Esophagus squamous epithelium (tissue), 5 donors: Measurements from ENCODE around the gene CEP112. TPM values are rescaled to one million over a fixed set of nuclear protein-coding genes. Genes with fewer than 3 reads are reported as not detected.

ENCODE experiments used
- DNase-seq: peaks from one replicate; lab custom pipeline; 2025; lab: John Stamatoyannopoulos, UW
- H3K27ac ChIP-seq, 4 donors: fragments of 200-600 bp; sonication (generic); one replicate each; pipeline ENCODE4 v1.5.1; 2016 to 2019; ENCODE audit warnings: mild to moderate bottlenecking in 1 of 4
- H3K27me3 ChIP-seq, 4 donors: fragments of 200-600 bp; sonication (generic); 1 replicate in 3 of 4; 2 replicates in 1 of 4; pipeline versions ENCODE4 v1.5.1 to v1.6.0; 2017 to 2021; ENCODE audit warnings: antibody characterized with exemption in 1 of 4
- H3K36me3 ChIP-seq, 3 donors: fragments of 200-600 bp; sonication (generic); one replicate each; pipeline ENCODE4 v1.5.1; 2016 to 2019
- H3K4me1 ChIP-seq, 3 donors: fragments of 200-600 bp; sonication (generic); one replicate each; pipeline ENCODE4 v1.5.1; 2017 to 2019
- H3K4me3 ChIP-seq, 4 donors: fragments of 200-600 bp; sonication (generic); 1 replicate in 3 of 4; 2 replicates in 1 of 4; pipeline ENCODE4 v1.5.1; 2016 to 2019; ENCODE audit warnings: mild to moderate bottlenecking in 2 of 4, moderate library complexity in 1 of 4
- H3K9me3 ChIP-seq, 3 donors: fragments of 200-600 bp; sonication (generic); one replicate each; pipeline ENCODE4 v1.5.1; 2016 to 2019
- CTCF ChIP-seq, 6 experiments: fragments of 450-650 bp in 4 of 6; fragments of 200-600 bp in 2 of 6; sonication (generic) in 2 of 6; IDR thresholded peaks; one replicate each; pipeline ENCODE4 v1.5.1; 2016 to 2019; ENCODE audit warnings: antibody characterized with exemption in 6 of 6, mild to moderate bottlenecking in 4 of 6, moderate library complexity in 4 of 6
- POLR2A ChIP-seq, 4 donors: fragments of 450-650 bp; IDR thresholded peaks; one replicate each; pipeline ENCODE4 v1.6.1; 2017; ENCODE audit warnings: antibody characterized with exemption in 4 of 4, mild to moderate bottlenecking in 4 of 4, moderate library complexity in 3 of 4
- WGBS, 2 donors: methylation state at CpG; one replicate each; pipeline ENCODE4 v1.1.5; 2018; 5-methylcytosine and 5-hydroxymethylcytosine counted together
- intact Hi-C: fragments of 100-400 bp; cut with DNase I; formaldehyde crosslinking; loops from one replicate; pipeline ENCODE4 v1.15.0; 2022
- total RNA-seq, 4 donors: library from RNA; depleted of rRNA; stranded (reverse); fragments of >200 nt; gene quantifications; one replicate each; pipeline ENCODE4 v1.1.0, GENCODE V29; 2016
- donor health status: DM: yes; HTN: yes; CAD: no.

Gene CEP112
- total RNA-seq, 4 donors from 2014 or later = 2.5 to 10.9 (median 6.4) TPM

- Histone ChIP-seq H3K36me3 (no peaks in the 10 kb centered on the region), H3K27ac (no peak overlapping the region), H3K9me3 (no peaks in the 10 kb centered on the region), H3K4me3 (no peak overlapping the region), H3K27me3 (no peaks in the 10 kb centered on the region), H3K4me1 (no peaks in the 10 kb centered on the region)
- TF ChIP-seq CTCF (IDR thresholded peaks at IDR 0.05) (no peak), POLR2A (IDR thresholded peaks at IDR 0.05) (no peak)
- intact Hi-C loops = no loop called here
- 80 to 82% methylated on average over 7 of the region's 7 CpGs for WGBS, 2 donors
- no peak for DNase-seq
These were observed 521.1 kb downstream of the CEP112 start for GRCh38 chr17:65670667-65671371.

- no peaks in the 10 kb centered on the region for H3K27me3 ChIP-seq
- H3K9me3 ChIP-seq = no peaks in the 10 kb centered on the region
- TF ChIP-seq CTCF (IDR thresholded peaks at IDR 0.05) (no peak), POLR2A (IDR thresholded peaks at IDR 0.05) (no peak)
- H3K4me3 ChIP-seq = no peak overlapping the region
- H3K36me3 ChIP-seq = no peaks in the 10 kb centered on the region
- H3K4me1 ChIP-seq = no peaks in the 10 kb centered on the region
- no peak overlapping the region for H3K27ac ChIP-seq
- DNase-seq = no peak
- WGBS, 2 donors = 59 to 64% methylated on average over 5 of the region's 5 CpGs
- intact Hi-C loops = no loop called here
These were observed 523.7 kb downstream of the CEP112 start for GRCh38 chr17:65668211-65668610.

- WGBS, 2 donors = 88 to 94% methylated on average over 8 of the region's 8 CpGs
These were observed 524.3 kb downstream of the CEP112 start for GRCh38 chr17:65667656-65668055.

DNA sequence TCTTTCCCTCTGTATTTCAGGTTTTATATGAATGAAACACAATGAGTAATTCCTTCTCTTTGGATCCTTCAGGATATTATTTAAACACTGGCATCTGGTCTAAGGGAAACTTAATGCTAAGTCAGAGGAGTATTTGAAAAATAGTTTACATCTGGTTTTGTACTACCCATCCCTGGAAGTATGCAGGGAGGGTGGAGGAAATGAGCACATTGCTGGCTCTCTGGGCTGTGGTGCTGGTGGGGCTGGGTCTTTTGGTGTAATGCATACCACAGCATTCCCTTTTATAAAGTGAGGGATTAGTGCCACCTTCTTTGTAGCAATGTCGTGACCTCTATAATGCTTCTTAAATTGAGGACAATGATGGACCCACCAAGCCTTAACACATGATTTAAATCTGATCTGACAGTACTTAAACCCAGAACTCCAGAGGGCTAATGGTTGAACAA is 525.0 kb downstream of the CEP112 start:
- DNase-seq = no peak
- no peak for TF ChIP-seq POLR2A (IDR thresholded peaks at IDR 0.05)
- WGBS, 2 donors = 78 to 90% methylated on average over 1 of the region's 1 CpG
- H3K9me3 ChIP-seq = no peaks in the 10 kb centered on the region
- H3K27me3 ChIP-seq = no peaks in the 10 kb centered on the region
- no peaks in the 10 kb centered on the region for H3K36me3 ChIP-seq
- intact Hi-C loops = no loop called here
- H3K4me1 ChIP-seq = no peaks in the 10 kb centered on the region
- H3K4me3 ChIP-seq = no peak overlapping the region
- H3K27ac ChIP-seq = no peak overlapping the region

More at GRCh38 chr17:65667656-65668055, 524.3 kb downstream of the CEP112 start:
- no peak for DNase-seq
- intact Hi-C loops = no loop called here
- Histone ChIP-seq H3K4me3 (no peak overlapping the region), H3K27me3 (no peaks in the 10 kb centered on the region), H3K4me1 (no peaks in the 10 kb centered on the region), H3K36me3 (no peaks in the 10 kb centered on the region), H3K27ac (no peak overlapping the region), H3K9me3 (no peaks in the 10 kb centered on the region)
- TF ChIP-seq CTCF (IDR thresholded peaks at IDR 0.05) (no peak), POLR2A (IDR thresholded peaks at IDR 0.05) (no peak)

DNA sequence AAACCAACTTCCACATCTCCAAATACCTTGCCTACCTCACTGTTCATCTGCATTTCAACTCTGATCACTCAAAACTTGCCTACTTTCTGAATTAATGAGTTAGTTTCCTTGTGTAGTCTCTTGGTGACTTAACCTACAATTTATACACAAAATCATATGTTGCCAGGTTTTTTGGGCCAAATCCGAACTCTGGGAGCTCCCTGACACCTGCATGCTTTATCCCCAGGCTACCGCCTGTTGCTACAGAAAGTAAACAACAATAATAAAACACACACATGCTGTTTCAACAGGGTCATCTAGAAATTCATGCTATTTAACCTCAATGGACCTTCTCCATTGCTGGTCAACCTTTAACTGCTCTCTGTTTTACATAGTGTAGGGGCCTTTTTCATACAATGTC is 526.0 kb downstream of the CEP112 start:
- Histone ChIP-seq H3K36me3 (no peaks in the 10 kb centered on the region), H3K27me3 (no peaks in the 10 kb centered on the region), H3K4me3 (no peak overlapping the region), H3K27ac (no peak overlapping the region), H3K9me3 (no peaks in the 10 kb centered on the region), H3K4me1 (no peaks in the 10 kb centered on the region)
- TF ChIP-seq CTCF (IDR thresholded peaks at IDR 0.05) (no peak), POLR2A (IDR thresholded peaks at IDR 0.05) (no peak)
- no peak for DNase-seq
- intact Hi-C loops = no loop called here
- WGBS, 2 donors = 73 to 75% methylated on average over 2 of the region's 2 CpGs
